Measurements from ENCODE around the gene SLC17A5. TPM values are rescaled to one million over a fixed set of nuclear protein-coding genes. Genes with fewer than 3 reads are reported as not detected.
"Not testable (repeated sequence)": the region's sequence is repeated elsewhere in the genome, so short reads cannot be mapped to it uniquely, and the experiment has no call there.

Gene SLC17A5
- total RNA-seq, 1 experiment from 2014 or later, result 6.2 TPM

- DNase-seq (ENCODE audit: low spot score), result no peak
- in situ Hi-C loops (cut with HindIII; ENCODE audit: low sequenced_read_pairs), result no loop called here
These were observed 74.4 kb downstream of the SLC17A5 start for GRCh38 chr6:73579389-73579788.

- no peak for DNase-seq (ENCODE audit: low spot score)
- in situ Hi-C loops (cut with HindIII; ENCODE audit: low sequenced_read_pairs), result no loop called here
These were observed 76.1 kb downstream of the SLC17A5 start for GRCh38 chr6:73577676-73578075.

- in situ Hi-C loops (cut with HindIII; ENCODE audit: low sequenced_read_pairs), result not testable (repeated sequence)
These were observed 81.3 kb downstream of the SLC17A5 start for GRCh38 chr6:73572531-73572930.

GRCh38 chr6:73571218-73572181, 82.3 kb downstream of the SLC17A5 start:
- in situ Hi-C loops (cut with HindIII; ENCODE audit: low sequenced_read_pairs); DNase-seq (ENCODE audit: low spot score): not testable (repeated sequence)

More at GRCh38 chr6:73572531-73572930, 81.3 kb downstream of the SLC17A5 start:
- DNase-seq (ENCODE audit: low spot score), result not testable (repeated sequence)

- in situ Hi-C loops (cut with HindIII; ENCODE audit: low sequenced_read_pairs), result no loop called here
- no peak for DNase-seq (ENCODE audit: low spot score)
These were observed 84.7 kb downstream of the SLC17A5 start for GRCh38 chr6:73569121-73569520.

GRCh38 chr6:73566954-73567591, 86.7 kb downstream of the SLC17A5 start:
- no peak for DNase-seq (ENCODE audit: low spot score)

GRCh38 chr6:73566486-73566871, 87.3 kb downstream of the SLC17A5 start:
- DNase-seq (ENCODE audit: low spot score); in situ Hi-C loops (cut with HindIII; ENCODE audit: low sequenced_read_pairs): not testable (repeated sequence)

More at GRCh38 chr6:73566954-73567591, 86.7 kb downstream of the SLC17A5 start:
- in situ Hi-C loops (cut with HindIII; ENCODE audit: low sequenced_read_pairs), result no loop called here

- no peak for DNase-seq (ENCODE audit: low spot score)
- in situ Hi-C loops (cut with HindIII; ENCODE audit: low sequenced_read_pairs), result no loop called here
These were observed 87.9 kb downstream of the SLC17A5 start for GRCh38 chr6:73565767-73566485.

- in situ Hi-C loops (cut with HindIII; ENCODE audit: low sequenced_read_pairs), result no loop called here
- no peak for DNase-seq (ENCODE audit: low spot score)
These were observed 89.0 kb downstream of the SLC17A5 start for GRCh38 chr6:73564578-73565345.

GRCh38 chr6:73562558-73562957, 91.2 kb downstream of the SLC17A5 start:
- in situ Hi-C loops (cut with HindIII; ENCODE audit: low sequenced_read_pairs), result no loop called here
- DNase-seq (ENCODE audit: low spot score), result no peak

- DNase-seq (ENCODE audit: low spot score), result no peak
- in situ Hi-C loops (cut with HindIII; ENCODE audit: low sequenced_read_pairs), result no loop called here
These were observed 92.9 kb downstream of the SLC17A5 start for GRCh38 chr6:73560853-73561407.

GRCh38 chr6:73560182-73560732, 93.5 kb downstream of the SLC17A5 start:
- in situ Hi-C loops (cut with HindIII; ENCODE audit: low sequenced_read_pairs), result no loop called here
- no peak for DNase-seq (ENCODE audit: low spot score)

GRCh38 chr6:73559399-73559794, 94.4 kb downstream of the SLC17A5 start:
- DNase-seq (ENCODE audit: low spot score); in situ Hi-C loops (cut with HindIII; ENCODE audit: low sequenced_read_pairs): not testable (repeated sequence)

- in situ Hi-C loops (cut with HindIII; ENCODE audit: low sequenced_read_pairs), result no loop called here
- DNase-seq (ENCODE audit: low spot score), result no peak
These were observed 95.0 kb downstream of the SLC17A5 start for GRCh38 chr6:73558624-73559398.

- in situ Hi-C loops (cut with HindIII; ENCODE audit: low sequenced_read_pairs), result no loop called here
These were observed 97.0 kb downstream of the SLC17A5 start for GRCh38 chr6:73556836-73557235.

GRCh38 chr6:73555380-73555949, 98.3 kb downstream of the SLC17A5 start:
- in situ Hi-C loops (cut with HindIII; ENCODE audit: low sequenced_read_pairs); DNase-seq (ENCODE audit: low spot score): not testable (repeated sequence)

More at GRCh38 chr6:73556836-73557235, 97.0 kb downstream of the SLC17A5 start:
- no peak for DNase-seq (ENCODE audit: low spot score)

GRCh38 chr6:73551115-73551514, 102.7 kb downstream of the SLC17A5 start:
- DNase-seq (ENCODE audit: low spot score); in situ Hi-C loops (cut with HindIII; ENCODE audit: low sequenced_read_pairs): not testable (repeated sequence)
